Measurements from ENCODE around the gene TSPEAR. TPM values are rescaled to one million over a fixed set of nuclear protein-coding genes. Genes with fewer than 3 reads are reported as not detected.

Gene TSPEAR
- total RNA-seq, 1 donor from 2014 or later = 4.1 TPM

DNA sequence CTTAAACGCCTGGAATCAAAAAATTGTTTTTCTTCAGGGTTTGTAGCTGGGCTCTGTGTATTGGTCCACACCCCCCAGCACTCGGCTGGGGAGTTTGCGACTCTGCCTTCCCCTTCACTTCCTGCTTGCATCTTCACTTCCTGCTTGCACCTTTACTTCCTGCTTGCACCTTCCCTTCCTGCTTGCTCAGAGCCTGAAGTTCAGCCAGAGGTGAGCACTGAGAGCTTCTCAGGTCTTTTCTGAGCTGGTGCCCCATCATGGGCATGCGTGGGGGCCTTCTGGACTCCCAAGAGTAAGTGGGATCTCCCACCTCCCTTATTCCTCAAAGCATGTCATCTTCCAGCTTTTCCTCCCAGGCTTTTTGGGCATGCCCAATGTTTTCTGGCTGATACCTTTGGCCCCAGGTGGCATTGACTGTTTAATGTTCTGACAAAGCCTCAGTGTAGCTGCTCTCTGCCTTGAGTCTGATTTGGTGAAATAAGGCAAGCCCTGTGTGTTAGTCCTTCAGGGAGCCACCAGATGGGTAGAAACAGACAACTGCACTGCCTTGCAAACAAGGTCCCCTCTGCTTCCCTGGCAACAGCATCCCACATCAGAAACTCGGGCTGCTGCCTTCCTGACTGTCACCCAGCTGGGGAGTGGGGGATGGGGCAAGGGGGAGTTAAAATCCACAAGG, 163.6 kb downstream of the TSPEAR start:
- no peak for DNase-seq

DNA sequence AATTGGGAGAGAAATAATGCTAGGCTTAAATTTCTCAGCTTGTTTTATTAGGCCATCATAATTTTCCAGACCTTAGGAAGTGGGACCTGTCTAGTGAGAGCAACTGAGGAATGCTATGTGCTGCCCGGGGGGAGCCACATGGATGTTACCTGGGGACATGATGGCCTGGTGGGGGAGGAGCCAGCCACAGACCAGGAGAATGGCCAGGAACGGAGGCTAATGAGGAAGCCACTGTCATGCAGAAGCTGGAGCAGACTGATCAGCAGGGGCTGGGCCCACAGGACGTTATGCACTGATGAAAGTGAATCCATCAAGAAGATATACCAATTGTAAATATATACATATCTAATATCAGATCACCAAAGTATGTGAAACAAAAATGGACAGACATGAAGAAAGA, 166.8 kb downstream of the TSPEAR start:
- no peak for DNase-seq

DNA sequence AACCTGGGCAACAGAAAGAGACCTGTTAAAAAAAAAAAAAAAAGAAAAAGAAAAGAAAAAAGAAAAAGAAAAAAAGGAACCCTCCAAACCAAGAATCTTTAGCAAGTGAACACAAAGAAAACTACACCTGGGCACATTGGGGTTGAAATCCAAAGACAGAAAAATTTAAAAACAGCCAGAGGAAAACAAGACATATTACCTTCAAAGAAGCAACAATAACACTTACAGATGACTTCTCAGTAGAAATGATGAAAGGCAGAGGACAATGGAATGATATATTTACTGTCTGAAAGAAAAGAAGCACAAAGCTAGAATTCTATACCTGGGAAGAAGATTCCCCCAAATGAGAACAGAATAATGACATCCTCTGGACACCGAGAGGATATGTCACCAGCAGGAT, 168.7 kb downstream of the TSPEAR start:
- no peak for DNase-seq

DNA sequence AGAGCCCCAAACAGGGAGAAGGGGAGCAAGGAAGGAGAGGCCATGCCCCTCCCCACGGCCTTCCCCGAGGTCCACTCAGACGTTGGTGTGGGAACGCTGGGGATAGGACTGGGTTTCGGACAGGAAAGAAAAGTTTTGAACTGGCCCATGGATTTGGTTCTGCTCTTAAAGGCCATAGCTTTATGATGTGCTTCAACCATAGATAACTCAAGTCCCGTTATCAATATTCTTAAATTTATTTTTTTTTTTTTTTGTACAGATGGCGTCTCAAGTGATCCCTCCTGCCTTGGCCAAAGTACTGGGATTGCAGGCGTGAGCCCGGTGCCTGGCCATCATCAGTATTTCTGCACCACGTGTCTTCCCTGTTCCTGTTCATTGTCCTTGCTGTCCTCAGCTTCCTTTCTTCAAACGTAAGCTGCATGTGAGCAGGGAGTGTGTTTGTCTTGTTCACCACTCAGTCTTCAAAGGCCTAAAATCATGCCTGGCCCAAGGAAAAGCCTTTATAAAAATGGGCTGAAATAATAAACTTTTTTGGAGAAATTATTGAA, 170.6 kb downstream of the TSPEAR start:
- DNase-seq = no peak

DNA sequence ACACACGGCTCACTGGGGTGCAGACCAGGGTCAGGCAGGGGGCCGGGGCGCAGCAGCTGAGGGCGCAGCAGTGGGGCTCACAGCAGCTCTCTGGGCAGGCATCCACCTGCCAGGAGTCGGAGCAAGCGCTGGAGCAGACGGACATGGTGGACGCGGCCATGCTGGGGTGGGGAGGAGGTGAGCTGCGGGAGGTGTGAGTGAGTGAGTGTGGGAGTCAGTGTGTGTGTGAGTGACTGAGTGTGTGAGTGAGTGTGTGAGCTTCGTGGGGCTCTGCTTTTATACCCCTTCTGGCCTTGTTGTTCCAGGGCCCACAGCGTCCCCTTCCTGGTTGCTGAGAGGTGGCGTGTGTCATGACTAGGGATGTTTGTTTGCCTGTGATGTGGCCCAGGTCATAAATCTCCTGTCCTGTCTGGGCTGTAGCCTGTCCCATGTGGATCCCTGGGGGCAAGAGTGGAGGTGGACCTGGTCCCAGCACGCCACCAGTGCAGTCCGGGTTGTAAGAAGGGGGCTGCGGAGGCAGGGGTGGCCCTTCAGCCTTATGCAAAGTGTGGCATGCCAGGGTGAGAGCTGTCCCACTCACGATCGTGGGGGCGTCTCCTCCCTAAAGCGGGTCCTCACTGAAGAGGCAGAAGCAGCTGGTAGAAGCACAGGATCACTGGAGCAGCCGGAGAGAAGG, 171.2 kb downstream of the TSPEAR start, which contains the start of gene KRTAP10-1:
Gene KRTAP10-1 (minus strand): TSS at position 205 of the 676 bp plus-strand sequence. CDS start 45 bp downstream, at position 160.
- DNase-seq = no peak

DNA sequence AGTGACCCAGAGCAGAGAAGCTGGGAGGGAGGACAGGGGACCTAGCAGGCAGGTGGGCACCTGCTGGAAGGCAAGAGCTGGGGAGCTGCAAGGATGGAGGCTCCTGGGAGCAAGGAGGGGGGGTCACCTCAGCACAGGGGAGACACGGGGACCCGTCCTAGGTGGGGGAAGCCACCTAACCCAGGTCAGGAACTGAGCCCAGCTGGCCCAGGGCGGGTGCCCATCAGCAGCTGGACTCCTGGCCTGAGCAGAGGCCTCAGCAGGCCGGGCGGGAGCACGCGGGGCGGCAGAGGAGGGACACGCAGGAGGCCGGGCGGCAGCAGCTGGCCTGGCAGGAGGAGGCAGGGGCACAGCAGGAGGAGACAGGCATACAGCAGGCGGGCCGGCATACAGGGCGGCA, 172.3 kb downstream of the TSPEAR start:
- DNase-seq = no peak

DNA sequence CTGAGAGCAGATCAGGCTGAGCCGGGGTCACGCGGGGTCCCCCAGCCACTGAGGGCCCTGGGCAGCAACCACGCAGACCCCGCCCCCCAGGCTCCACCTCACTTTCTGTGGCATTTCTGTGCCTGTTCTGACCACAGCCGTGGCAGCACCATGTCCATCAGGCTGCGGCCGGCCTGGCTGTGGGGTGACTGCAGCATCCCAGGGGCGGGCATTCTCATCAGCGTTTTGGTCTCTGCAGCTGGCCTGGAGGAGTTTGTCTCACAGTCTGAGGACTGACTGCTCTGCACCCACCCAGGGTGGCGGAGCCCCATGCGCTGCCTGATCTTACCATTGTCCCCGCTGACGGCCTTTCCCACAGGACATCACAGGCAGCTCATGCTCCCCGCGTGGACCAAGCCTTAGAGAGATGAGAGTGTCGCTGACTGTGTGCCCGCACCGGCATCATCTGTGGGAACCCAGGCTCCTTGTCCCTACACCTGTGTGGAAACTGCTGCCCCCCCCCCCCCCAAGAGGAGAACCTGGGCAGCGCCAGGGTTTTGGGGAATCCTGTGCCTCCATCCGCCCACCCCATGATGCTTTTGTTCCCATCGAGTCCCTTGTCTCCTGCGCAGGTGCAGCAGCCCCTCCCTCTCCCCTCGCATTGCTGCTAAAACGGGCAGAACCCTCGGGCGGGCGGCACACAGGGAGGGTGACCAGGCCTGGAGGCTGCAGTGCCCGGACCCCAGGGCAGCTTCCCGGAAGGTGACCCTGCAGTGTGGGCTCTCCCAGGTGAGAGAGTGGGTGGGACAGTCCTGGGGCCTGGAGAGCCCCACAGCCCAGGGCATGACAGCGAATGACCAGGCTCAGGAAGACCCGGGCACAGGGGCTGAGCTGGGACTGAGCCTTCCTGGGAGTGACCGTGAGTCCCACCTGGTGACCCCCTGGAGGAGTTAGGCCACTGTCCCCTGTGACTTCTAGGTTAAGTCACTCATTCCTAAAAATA, 173.2 kb downstream of the TSPEAR start:
- no peak for DNase-seq

DNA sequence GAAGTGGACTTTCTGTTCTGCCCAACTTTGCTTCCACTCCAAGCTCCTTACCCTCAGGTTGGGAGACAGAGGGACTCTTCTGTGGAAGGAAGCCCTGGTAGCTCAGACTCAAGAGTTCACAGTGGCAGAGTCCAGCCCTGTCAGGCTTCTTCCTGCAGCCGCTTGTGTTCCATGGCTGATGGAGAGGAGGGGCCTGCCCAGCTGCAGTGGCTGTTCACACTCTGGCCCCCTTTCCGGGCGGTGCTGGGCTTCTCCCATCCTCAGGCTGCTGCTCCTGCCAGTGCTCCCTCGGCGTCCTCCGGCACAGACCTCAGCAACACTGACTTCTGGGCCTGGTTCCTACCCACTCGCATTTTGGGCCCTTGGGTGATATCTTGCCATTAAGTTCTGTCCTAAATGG, 175.4 kb downstream of the TSPEAR start:
- no peak for DNase-seq

DNA sequence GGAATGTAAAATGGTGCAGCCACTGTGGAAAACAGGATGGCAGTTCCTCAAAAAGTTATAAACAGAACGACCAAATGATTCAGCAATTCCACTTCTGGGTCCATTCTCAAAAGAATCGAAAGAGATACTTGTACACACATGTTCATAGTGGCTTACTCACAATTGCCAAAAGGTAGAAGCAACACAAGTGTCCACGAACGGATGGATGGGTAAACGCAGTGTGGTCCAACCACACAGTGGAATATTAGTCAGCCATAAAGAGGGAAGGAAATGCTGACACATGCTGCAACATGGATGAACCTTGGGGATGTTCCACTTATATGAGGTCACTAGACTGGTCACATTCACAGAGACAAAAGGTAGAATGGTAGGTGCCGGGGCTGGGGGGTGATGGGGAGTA, 176.7 kb downstream of the TSPEAR start:
- DNase-seq = no peak

DNA sequence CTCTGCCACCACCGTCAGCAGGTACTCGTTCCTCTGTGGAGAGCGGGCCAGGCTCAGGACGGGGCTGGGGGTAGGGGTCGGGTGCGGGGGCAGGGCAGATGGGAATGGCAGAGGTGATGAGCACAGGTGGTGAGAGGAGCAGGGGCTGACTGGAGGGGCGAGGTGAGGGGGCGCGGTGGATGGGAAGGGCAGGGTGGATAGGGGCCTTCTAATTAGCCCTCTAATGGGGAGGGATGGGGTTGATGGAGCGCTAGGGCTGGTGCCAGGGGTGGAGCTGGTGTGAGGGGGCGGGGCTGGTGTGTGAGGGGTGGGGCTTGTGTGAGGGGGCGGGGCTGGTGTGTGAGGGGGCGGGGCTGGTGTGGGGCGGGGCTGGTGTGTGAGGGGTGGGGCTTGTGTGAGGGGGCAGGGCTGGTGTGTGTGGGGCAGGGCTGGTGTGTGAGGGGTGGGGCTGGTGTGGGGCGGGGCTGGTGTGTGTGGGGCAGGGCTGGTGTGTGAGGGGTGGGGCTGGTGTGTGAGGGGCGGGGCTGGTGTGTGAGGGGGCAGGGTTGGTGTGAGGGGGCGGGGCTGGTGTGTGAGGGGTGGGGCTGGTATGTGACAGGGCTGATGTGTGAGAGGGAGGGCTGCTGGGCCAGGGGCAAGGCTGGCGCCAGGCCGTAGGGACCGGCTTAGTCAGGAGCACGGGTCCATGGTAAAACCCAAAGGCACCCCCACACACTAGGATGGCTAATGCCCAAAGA, 177.3 kb downstream of the TSPEAR start:
- DNase-seq = no peak

DNA sequence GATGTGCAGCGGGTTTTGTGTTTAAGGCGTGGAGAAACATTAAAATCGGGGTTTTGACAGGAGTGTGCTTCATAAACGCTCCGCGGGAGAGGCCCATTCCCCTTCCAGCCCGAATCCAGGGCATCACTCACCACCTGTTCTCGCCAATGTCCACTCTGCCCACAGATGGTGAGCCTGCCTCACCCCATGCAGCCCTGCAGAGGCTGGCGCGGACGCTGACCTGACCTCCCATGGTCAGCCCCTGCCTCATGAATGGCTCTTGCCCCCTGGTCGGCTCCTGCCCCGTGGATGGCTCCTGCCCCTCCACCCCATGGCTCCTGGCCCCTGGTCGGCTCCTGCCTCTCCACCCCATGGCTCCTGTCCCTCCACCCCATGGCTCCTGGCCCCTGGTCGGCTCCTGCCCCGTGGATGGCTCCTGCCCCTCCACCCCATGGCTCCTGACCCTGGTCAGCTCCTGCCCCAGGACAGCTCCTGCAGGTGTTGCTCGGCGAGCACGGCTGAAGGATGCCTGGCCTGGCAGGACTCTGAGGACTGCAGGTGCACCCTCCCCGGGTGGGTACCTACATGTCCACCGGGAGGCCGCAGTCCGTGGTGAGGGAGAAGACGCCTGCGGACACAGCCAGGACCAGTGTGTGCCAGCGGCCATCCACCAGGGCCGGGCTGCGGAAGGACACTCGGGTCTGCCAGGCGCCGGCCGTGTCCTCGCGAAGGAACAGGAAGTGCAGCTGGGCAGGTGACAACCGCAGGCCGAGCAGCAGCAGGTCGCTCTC, 178.1 kb downstream of the TSPEAR start:
- no peak for DNase-seq

DNA sequence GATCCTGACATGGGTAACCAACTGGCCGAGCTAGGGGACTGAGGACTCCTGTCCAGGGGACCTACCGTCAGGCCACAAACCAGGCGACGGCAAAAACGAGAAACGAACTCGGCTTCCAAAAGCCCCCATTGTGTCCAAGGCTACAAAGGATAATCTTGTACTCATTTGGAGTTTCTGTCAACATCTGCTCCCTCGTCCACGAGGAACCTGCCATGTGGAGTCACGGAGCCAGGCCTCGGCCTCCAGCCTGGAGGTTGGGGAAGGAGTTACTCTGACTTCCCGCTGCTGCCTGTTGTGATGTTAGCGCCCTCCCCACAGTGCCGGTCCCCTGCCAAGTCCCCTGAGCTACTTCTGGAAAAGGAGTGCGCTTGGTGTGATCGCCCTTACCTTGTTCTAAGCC, 178.7 kb downstream of the TSPEAR start:
- no peak for DNase-seq

DNA sequence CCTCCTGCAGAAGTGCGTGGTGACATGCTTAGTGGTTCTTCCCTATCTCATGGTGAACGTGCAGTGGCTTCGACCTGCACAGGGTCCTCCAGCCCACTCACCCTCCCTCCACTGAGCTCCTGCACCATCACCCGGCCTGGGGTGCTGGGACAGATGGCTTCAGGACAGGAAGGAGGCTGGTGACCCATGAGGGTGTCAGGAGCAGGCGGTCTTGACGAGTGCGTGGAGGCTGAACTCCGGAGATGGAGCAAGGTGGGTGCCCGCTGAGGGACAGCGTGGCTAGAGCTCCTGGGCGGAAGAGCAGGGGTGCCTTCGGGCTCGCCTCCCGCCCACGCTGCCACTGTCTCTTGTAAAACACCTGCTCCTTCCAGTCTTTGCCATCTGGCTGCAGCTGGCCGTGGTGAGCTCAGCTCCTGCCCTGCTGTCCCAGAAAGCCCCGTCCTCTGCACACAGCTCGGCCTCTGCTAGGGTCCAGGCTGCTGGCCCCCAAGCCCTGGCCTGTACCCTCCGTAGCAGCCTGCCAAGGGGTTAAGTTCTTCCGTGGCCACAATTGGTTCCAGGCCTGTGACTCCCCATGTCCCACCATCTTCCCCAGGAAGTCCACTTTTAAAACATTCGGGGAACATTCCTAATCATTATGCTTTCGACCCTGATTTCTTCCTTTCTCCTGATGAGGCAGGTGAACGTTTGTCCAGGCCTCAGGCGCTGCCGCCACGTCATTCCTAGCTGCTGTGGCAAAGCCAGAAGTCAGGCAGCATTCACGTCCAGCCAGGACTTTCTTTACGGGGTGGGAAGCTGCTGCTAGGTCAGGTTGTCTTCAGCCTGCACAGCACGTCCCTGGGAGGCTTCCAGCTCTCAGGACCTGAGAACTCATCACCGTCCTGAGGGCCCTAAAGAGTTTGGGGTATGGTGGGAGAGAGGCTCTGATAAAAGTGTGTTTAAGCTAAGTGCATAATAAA, 179.5 kb downstream of the TSPEAR start:
- no peak for DNase-seq

DNA sequence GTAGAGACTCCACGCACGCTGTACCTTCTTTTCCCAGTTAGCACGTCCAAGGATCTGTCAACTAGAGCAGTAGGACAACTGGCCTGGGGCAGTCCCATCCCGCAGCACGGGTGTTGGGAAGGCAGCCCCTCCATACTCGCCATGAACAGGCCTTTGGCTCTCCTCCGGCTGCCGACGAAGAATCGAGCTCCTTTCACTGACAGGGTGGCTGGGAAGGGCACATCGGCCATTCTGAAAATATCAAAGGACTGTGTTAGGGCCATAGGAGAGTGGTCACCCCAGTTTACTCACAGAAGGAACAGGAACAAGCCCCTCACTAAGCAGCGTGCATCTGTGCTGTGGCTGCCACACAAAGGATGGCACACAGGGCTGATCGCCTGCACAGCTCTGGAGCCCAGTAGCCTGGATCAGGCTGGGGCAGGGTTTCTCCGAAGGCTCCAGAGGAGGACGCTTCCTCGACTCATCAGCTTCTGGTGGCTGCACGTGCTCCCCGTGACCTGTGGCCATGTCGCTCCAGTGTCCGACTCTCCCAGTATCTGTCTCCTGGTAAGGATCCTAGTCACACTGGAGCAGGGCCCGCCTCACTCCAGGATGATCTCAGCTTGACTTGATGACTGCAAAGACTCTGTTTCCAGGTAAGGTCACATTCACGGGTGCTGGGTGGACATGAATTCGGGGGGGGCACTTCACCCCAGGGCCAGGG, 180.3 kb downstream of the TSPEAR start:
- DNase-seq = no peak

DNA sequence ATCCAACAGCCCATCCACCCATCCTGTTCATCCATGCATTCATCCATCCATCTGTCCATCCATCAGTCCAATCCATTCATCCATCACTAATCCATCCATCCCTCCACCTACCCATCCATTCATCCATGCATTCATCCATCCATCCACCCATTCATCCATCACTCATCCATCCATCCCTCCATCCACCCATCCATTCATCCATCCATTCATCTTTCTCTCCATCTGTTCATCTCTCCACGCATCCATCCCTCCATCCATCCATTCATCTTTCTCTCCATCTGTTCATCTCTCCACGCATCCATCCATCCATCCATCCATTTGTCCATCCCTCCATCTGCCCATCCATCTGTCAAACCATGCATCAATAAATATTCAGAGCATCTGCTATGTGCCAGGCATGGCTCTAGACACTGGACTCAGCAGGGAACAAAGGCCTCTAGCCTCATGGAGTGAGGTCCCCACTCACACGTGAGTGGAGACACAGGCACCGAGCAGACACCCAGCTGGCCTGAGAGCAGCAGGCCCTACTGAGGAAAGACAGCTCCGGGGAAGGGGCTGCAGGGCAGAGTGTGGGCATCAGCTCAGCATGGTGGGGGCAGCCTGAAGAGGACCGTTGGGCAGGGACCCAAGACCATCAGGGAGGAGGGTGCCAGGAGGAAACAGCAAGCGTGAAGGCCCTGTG, 181.0 kb downstream of the TSPEAR start:
- DNase-seq = no peak

DNA sequence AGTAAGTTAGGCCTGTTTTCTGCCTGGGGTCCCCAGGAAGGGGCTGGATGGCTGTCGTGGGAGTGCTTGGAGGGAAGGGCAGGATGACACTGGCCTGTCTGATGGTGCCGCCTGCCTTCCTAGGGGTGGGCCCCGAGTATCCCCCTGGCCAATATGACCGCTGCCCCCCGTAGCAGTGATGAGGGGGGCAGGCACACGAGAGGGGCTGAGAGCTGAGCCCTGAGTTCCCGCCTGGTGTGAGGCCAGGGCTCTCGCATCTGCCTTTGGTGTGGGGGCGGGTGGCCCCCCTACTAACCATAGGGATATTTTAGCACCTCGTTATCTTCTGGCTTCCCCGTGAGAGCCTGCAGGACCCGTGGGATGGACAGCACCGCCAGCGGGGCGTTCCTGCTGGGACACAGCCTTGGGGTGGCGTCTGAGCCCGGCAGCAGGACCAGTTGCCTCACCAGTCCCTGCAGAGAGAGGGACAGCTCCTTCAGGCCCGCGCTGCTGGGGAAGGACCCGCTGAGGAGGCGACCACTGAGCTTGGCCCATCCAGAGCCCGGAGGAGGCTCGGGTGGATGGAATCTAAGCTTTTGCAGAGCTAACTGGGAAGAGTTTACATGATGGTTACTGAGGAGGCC, 181.8 kb downstream of the TSPEAR start:
- DNase-seq = no peak

DNA sequence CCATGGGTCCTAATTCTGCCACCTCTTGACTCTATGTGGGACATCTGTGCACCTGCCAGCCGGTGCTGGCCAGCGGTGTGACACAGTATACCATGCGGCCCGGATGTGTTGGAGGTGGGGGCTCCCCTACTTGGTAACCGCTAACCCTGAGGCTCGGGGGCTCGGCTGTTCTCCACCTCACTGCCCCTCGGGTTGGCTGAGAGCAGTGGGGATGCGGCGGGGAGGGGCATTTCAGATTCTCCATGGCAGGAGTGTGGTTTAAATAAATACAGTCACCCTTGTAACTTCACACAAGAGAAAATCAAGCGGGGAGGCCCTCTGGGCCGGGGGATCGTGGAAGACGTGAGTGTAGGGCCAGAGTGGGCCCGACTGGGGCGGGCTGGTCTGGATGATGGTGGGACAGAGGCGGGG, 182.4 kb downstream of the TSPEAR start:
- DNase-seq = no peak

DNA sequence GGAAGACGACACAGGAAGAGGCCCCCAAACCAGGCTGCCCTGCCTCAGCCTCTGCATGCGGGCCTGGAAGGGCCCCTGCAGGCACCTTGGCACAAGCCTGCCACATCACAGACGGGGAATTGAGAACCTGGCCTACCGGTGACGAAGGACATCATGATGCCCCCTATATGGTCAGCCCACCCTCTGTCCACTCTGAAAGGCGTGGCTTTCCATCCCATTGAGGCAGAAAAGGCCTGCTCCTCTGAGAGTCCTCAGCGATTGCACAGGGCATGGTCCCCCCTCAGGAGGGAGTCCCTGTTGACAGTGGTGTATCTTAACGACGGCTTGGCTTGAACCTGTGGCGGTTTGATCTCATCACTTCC, 182.8 kb downstream of the TSPEAR start:
- no peak for DNase-seq
